HEK293 (cell line): ENCODE data around the gene ETNK1.

Experiments
- CTCF ChIA-PET: fragments of 350-600 bp; formaldehyde crosslinking; extraction: SDS; loops from one replicate; lab custom pipeline; 2021; ENCODE audit warnings: antibody characterized with exemption; lab: Yijun Ruan, JAX
- POLR2A ChIA-PET: fragments of 300-600 bp; formaldehyde crosslinking; extraction: SDS; loops from one replicate; lab custom pipeline; 2020; ENCODE audit warnings: antibody characterized with exemption, inconsistent platforms; lab: Yijun Ruan, JAX
- H3K27ac ChIP-seq: fragments of 200-500 bp; sonication (Bioruptor generic); 2 replicates; pipeline ENCODE4 v1.5.1; 2014; ENCODE audit warnings: low read depth, low read length, control low read depth, inconsistent platforms; ENCODE audit errors: extremely low read depth
- H3K36me3 ChIP-seq, 2 experiments: fragments of 200-500 bp in 1 of 2; sonication (Bioruptor generic) in 1 of 2; 1 replicate in 1 of 2; 2 replicates in 1 of 2; pipeline ENCODE4 v1.5.1; 2014 to 2017; ENCODE audit warnings: inconsistent platforms in 2 of 2, low read length in 2 of 2; ENCODE audit not compliant: control insufficient read depth in 2 of 2, insufficient read depth in 1 of 2
- H3K4me1 ChIP-seq: fragments of 200-500 bp; sonication (Bioruptor generic); 2 replicates; pipeline ENCODE4 v1.5.1; 2014; ENCODE audit warnings: mild to moderate bottlenecking, low read length, inconsistent platforms; ENCODE audit not compliant: control insufficient read depth, insufficient read depth
- H3K4me3 ChIP-seq: 2 replicates; pipeline ENCODE4 v1.5.1; 2011; ENCODE audit warnings: low read depth, mild to moderate bottlenecking, control low read depth, low read length, moderate library complexity
- H3K9me3 ChIP-seq: fragments of 200-500 bp; sonication (Bioruptor generic); 2 replicates; pipeline ENCODE4 v1.5.1; 2014; ENCODE audit warnings: low read depth, low read length, inconsistent platforms; ENCODE audit not compliant: control insufficient read depth, insufficient read depth
- CTCF ChIP-seq: fragments of 450-650 bp; formaldehyde crosslinking; IDR thresholded peaks from 2 replicates; pipeline ENCODE4 v1.5.1; 2016; ENCODE audit warnings: missing biosample characterization, missing genetic modification characterization
- GLIS1 ChIP-seq: fragments of 450-650 bp; formaldehyde crosslinking; IDR thresholded peaks from 2 replicates; pipeline ENCODE4 v1.5.1; 2016; ENCODE audit warnings: missing biosample characterization, missing genetic modification characterization
- HOXD13 ChIP-seq: sonication (generic); formaldehyde crosslinking; IDR thresholded peaks from 2 replicates; pipeline ENCODE4 v1.8.0; 2022; ENCODE audit warnings: missing genetic modification reagents, borderline replicate concordance
- YY1 ChIP-seq: fragments of 450-650 bp; formaldehyde crosslinking; IDR thresholded peaks from 2 replicates; pipeline ENCODE4 v1.5.1; 2018; ENCODE audit warnings: missing biosample characterization, missing genetic modification characterization
- ZBTB8A ChIP-seq: fragments of 450-650 bp; formaldehyde crosslinking; IDR thresholded peaks from 2 replicates; pipeline ENCODE4 v1.5.1; 2016; ENCODE audit warnings: missing biosample characterization, missing genetic modification characterization
- ZNF10 ChIP-seq: fragments of 450-650 bp; formaldehyde crosslinking; IDR thresholded peaks from 2 replicates; pipeline ENCODE4 v1.5.1; 2017; ENCODE audit warnings: missing biosample characterization, missing genetic modification characterization
- ZNF132 ChIP-seq: fragments of 450-650 bp; formaldehyde crosslinking; IDR thresholded peaks from 2 replicates; pipeline ENCODE4 v1.5.1; 2017; ENCODE audit warnings: missing biosample characterization, missing genetic modification characterization, borderline replicate concordance
- ZNF18 ChIP-seq: fragments of 450-650 bp; formaldehyde crosslinking; IDR thresholded peaks from 2 replicates; pipeline ENCODE4 v1.5.1; 2016; ENCODE audit warnings: missing biosample characterization, missing genetic modification characterization
- ZNF302 ChIP-seq: fragments of 450-650 bp; formaldehyde crosslinking; IDR thresholded peaks from 2 replicates; pipeline ENCODE4 v1.5.1; 2016; ENCODE audit warnings: missing biosample characterization, missing genetic modification characterization, low read depth
- ZNF341 ChIP-seq: fragments of 450-650 bp; formaldehyde crosslinking; IDR thresholded peaks from 2 replicates; pipeline ENCODE4; 2016; ENCODE audit warnings: low read depth, missing biosample characterization, missing genetic modification characterization
- ZNF350 ChIP-seq: fragments of 450-650 bp; formaldehyde crosslinking; IDR thresholded peaks from 2 replicates; pipeline ENCODE4 v1.5.0; 2017; ENCODE audit warnings: missing biosample characterization, mild to moderate bottlenecking, missing genetic modification characterization
- ZNF354C ChIP-seq: fragments of 450-650 bp; formaldehyde crosslinking; IDR thresholded peaks from 2 replicates; pipeline ENCODE4 v1.5.1; 2016; ENCODE audit warnings: missing biosample characterization, missing genetic modification characterization, low read depth, borderline replicate concordance
- ZNF423 ChIP-seq: fragments of 450-650 bp; formaldehyde crosslinking; IDR thresholded peaks from 2 replicates; pipeline ENCODE4 v1.5.1; 2016; ENCODE audit warnings: missing biosample characterization, missing genetic modification characterization
- ZNF488 ChIP-seq: fragments of 450-650 bp; formaldehyde crosslinking; IDR thresholded peaks from 2 replicates; pipeline ENCODE4 v1.5.1; 2016; ENCODE audit warnings: missing biosample characterization, missing genetic modification characterization
- ZNF548 ChIP-seq: fragments of 450-650 bp; formaldehyde crosslinking; IDR thresholded peaks from 2 replicates; pipeline ENCODE4 v1.5.1; 2016; ENCODE audit warnings: missing biosample characterization, missing genetic modification characterization
- ZNF571 ChIP-seq: fragments of 450-650 bp; formaldehyde crosslinking; IDR thresholded peaks from 2 replicates; pipeline ENCODE4 v1.5.0; 2017; ENCODE audit warnings: missing biosample characterization, missing genetic modification characterization
- ZNF704 ChIP-seq: fragments of 450-650 bp; formaldehyde crosslinking; IDR thresholded peaks from 2 replicates; pipeline ENCODE4 v1.5.1; 2016; ENCODE audit warnings: missing biosample characterization, missing genetic modification characterization
- ZNF707 ChIP-seq: fragments of 450-650 bp; formaldehyde crosslinking; IDR thresholded peaks from 2 replicates; pipeline ENCODE4 v1.5.1; 2016; ENCODE audit warnings: missing biosample characterization, missing genetic modification characterization
- ZSCAN4 ChIP-seq: fragments of 450-650 bp; formaldehyde crosslinking; IDR thresholded peaks from 2 replicates; pipeline ENCODE4 v1.5.1; 2017; ENCODE audit warnings: missing biosample characterization, missing genetic modification characterization
- ZXDB ChIP-seq: fragments of 450-650 bp; formaldehyde crosslinking; IDR thresholded peaks from 2 replicates; pipeline ENCODE4 v1.5.1; 2016; ENCODE audit warnings: missing biosample characterization, missing genetic modification characterization

ETNK1 gene

GRCh38 chr12:22712083-22712482 is 87.1 kb downstream of the ETNK1 start:
- no peaks in the 10 kb centered on the region for H3K36me3 ChIP-seq
- TF ChIP-seq HOXD13: no peak
- TF ChIP-seq ZNF704: no peak
- no peak for TF ChIP-seq GLIS1 (tag by site-specific recombination)
- no peak for TF ChIP-seq ZNF423 (tag by site-specific recombination)
- no peak for TF ChIP-seq ZNF341 (tag by site-specific recombination)
- TF ChIP-seq ZNF571 (tag by site-specific recombination): no peak
- TF ChIP-seq, all 188 proteins: peak for 0
- H3K27ac ChIP-seq: no peak overlapping the region
- ChIA-PET CTCF (interaction anchor here (1.1 kb wide), 1 partner anchor 144 kb away, joined by 3 read pairs; no protein-coding TSS in a partner anchor), POLR2A (no interaction called here)
- H3K4me1 ChIP-seq: no peaks in the 10 kb centered on the region
- no peak overlapping the region for H3K4me3 ChIP-seq
- no peaks in the 10 kb centered on the region for H3K9me3 ChIP-seq

- no peak overlapping the region for H3K27ac ChIP-seq
- no peaks in the 10 kb centered on the region for H3K4me1 ChIP-seq
- no peak for TF ChIP-seq ZNF707 (tag by site-specific recombination)
- TF ChIP-seq ZNF10 (tag by site-specific recombination): peak; percentile 90
- ChIA-PET POLR2A (no interaction called here), CTCF (no interaction called here)
- no peaks in the 10 kb centered on the region for H3K9me3 ChIP-seq
- no peak overlapping the region for H3K4me3 ChIP-seq
- H3K36me3 ChIP-seq: no peaks in the 10 kb centered on the region
These were observed 90.3 kb downstream of the ETNK1 start for GRCh38 chr12:22715254-22715653.

- no peak for TF ChIP-seq YY1 (tag by site-specific recombination)
- no peak for TF ChIP-seq ZSCAN4 (tag by site-specific recombination)
- TF ChIP-seq ZXDB: no peak
- TF ChIP-seq ZNF18: no peak
- TF ChIP-seq ZNF488 (tag by site-specific recombination): no peak
- no peak for TF ChIP-seq ZNF132 (tag by site-specific recombination)
- TF ChIP-seq ZNF302 (tag by site-specific recombination): no peak
- TF ChIP-seq ZNF548 (tag by site-specific recombination): no peak
- no peak for TF ChIP-seq ZNF350
- TF ChIP-seq ZNF354C (tag by site-specific recombination): no peak
- no peak for TF ChIP-seq ZBTB8A
- no peak for TF ChIP-seq CTCF (tag by site-specific recombination)
- POLR2A ChIA-PET: no interaction called here
- Histone ChIP-seq H3K4me3 (no peak overlapping the region), H3K36me3 (no peaks in the 10 kb centered on the region), H3K27ac (no peak overlapping the region), H3K9me3 (no peaks in the 10 kb centered on the region), H3K4me1 (no peaks in the 10 kb centered on the region)
- CTCF ChIA-PET: interaction anchor here (1.1 kb wide), 1 partner anchor 9 kb away, joined by 5 read pairs; no protein-coding TSS in a partner anchor
These were observed 94.8 kb downstream of the ETNK1 start for GRCh38 chr12:22719745-22720144.
